OCI-LY7 (cell line): Measurements from ENCODE around the gene MARK3.

Experiments used
- EZH2phosphoT487 ChIP-seq: fragments of 200-600 bp; sonication (generic); IDR thresholded peaks from 2 replicates; pipeline ENCODE4 v1.6.1; 2018; ENCODE audit warnings: low read depth, borderline replicate concordance, mild to moderate bottlenecking, mixed run types, antibody characterized with exemption, low read length, moderate library complexity, mixed read lengths
- TF ChIP-seq, protein P1 (sequence below): fragments of 200-600 bp; sonication (generic); conservative IDR thresholded peaks from 2 replicates; pipeline ENCODE4 v1.5.1; 2014; ENCODE audit warnings: mild to moderate bottlenecking, antibody characterized with exemption, low read length, moderate library complexity, mixed read lengths

DNA sequence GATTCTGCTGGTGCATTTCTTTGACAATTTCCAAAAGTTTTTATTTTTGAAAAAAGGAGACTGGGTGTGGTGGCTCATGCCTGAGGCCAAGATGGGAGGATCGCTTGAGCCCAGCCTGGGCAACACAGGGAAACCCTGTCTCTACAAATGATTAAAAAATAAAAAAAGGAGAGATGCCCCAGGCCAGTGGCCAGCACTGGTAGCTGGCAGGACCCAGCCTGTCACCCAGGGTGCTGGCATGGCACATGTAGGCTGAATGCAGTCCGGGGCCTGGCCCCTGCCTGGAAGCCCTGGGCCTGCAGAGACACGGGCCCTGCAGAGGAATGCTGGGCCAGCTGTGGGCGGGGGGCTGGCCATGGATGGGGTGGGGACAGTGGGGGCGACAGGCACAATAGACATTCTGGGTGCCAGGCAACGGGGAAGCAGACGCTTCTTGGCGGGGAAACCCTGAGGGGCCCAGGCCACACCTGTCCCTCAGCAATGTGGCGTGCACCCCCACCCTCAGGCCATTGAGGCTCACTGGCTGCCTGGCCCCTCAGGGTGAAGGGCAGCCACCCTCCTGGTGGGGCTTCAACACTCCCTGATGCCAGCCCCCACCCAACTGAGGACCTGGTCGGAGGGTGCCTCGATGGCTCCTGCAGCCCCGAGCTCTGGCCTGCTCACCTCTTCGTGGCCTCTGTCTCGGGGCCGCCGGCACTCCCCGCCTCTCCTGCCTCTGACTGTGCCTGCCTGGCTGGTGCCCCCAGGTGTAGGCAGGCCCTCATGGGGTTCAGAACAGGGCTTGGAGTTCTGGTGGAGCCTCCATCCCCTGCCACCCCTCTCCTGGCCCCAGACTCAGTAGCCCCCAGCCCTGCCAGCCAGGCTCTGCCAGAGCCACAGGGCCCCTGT lies 155.8 kb downstream of the MARK3 start:
- TF ChIP-seq, protein P1, sequence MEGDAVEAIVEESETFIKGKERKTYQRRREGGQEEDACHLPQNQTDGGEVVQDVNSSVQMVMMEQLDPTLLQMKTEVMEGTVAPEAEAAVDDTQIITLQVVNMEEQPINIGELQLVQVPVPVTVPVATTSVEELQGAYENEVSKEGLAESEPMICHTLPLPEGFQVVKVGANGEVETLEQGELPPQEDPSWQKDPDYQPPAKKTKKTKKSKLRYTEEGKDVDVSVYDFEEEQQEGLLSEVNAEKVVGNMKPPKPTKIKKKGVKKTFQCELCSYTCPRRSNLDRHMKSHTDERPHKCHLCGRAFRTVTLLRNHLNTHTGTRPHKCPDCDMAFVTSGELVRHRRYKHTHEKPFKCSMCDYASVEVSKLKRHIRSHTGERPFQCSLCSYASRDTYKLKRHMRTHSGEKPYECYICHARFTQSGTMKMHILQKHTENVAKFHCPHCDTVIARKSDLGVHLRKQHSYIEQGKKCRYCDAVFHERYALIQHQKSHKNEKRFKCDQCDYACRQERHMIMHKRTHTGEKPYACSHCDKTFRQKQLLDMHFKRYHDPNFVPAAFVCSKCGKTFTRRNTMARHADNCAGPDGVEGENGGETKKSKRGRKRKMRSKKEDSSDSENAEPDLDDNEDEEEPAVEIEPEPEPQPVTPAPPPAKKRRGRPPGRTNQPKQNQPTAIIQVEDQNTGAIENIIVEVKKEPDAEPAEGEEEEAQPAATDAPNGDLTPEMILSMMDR, result no peak
- TF ChIP-seq EZH2phosphoT487, result no peak
